HG03095 (cell line): ENCODE data around the gene DPH7.
"Not testable (repeated sequence)": the region's sequence is repeated elsewhere in the genome, so short reads cannot be mapped to it uniquely, and the experiment has no call there.

Experiments used
- ATAC-seq: cut with Tn5 transposase; IDR thresholded peaks from one replicate; pipeline ENCODE4 v1.9.1; 2021; ENCODE audit warnings: moderate library complexity; ENCODE audit not compliant: unreplicated experiment

Gene DPH7

DNA sequence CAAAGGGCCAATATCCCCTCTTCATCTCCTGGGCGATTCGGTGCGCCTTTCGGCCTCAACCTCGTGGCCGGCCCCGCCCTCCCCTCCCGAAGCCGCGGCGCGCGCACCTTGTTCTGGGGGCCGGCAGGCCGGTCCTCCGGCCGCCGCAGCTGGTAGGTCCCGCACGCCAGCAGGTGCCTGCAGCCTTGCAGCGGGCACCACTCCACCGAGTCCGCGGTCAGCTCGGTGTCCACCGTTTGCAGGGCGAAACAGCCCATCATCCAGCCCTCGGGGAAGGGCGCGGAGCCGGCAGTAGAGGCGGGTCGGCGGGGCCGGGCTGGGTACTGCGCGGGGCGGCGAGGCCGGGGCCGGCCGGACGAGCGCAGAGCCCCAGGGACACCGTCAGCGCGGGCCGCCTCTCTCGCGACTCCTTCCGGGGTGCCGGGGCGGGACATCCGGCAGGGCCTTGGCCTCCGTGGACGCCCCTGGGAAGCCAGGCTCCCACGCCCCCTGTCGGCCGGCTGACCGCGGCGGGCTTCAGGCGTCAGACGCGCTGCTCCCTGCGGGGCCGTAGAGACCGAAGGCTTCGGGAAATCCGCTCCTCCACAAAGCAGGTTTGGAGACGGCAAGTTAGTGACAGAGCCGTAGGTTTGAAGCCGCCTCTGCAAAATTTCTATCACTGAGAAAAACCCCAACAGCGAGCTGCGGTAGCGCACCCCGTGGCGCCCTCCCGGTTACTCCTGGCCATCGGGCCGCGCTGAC, at the start of gene DPH7:
Gene DPH7 (minus strand): TSS at position 408 of the 741 bp plus-strand sequence. CDS start 148 bp downstream, at position 260.
- ATAC-seq = peak; percentile 79

DNA sequence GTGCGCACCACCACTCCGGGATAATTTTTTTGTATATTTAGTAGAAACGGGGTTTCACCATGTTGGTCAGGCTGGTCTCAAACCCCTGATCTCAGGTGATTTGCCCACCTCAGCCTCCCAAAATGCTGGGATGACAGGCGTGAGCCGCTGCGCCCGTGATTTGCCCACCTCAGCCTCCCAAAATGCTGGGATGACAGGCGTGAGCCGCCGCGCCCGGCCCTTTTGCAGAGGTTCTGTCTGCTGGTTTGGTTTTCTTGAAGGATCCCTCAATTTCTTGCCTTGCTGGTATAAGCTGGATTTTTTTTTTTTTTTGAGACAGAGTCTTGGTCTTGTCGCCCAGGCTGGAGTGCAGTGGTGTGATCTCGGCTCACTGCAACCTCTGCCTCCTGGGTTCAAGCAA, 48.7 kb upstream of the DPH7 start:
- ATAC-seq = not testable (repeated sequence)

DNA sequence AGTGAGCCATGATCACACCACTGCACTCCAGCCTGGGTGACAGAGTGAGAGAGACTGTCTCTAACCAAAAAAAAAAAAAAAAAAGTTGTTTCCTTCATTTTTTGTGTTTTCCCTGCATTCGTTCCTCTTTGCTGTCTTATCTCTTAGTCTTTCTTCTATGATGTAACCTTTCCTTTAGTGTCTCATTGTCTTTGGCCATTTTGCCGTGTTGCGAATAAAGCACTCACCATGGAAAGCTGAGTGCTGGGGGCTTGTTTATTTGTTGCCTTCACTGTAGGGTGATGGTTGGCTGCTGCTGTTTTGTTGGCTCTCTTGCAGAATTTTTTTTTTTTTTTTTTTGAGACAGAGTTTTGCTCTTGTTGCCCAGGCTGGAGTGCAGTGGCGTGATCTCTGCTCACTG, 47.7 kb upstream of the DPH7 start:
- no peak for ATAC-seq

DNA sequence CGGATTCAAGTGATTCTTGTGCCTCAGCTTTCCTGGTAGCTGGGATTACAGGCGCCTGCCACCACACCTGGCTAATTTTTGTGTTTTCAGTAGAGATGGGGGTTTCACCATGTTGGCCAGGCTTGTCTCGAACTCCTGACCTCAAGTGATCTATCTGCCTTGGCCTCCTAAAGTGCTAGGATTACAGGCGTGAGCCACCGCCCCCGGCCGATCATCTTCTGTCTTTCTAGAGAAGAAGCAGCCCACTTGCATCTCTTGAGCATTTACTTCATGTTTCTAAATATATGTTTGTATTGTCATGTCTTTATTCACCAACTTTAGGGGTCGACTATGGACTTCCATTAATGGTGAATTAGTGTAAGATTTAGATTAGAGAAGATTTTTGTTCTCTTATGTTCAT, 43.5 kb upstream of the DPH7 start:
- not testable (repeated sequence) for ATAC-seq

DNA sequence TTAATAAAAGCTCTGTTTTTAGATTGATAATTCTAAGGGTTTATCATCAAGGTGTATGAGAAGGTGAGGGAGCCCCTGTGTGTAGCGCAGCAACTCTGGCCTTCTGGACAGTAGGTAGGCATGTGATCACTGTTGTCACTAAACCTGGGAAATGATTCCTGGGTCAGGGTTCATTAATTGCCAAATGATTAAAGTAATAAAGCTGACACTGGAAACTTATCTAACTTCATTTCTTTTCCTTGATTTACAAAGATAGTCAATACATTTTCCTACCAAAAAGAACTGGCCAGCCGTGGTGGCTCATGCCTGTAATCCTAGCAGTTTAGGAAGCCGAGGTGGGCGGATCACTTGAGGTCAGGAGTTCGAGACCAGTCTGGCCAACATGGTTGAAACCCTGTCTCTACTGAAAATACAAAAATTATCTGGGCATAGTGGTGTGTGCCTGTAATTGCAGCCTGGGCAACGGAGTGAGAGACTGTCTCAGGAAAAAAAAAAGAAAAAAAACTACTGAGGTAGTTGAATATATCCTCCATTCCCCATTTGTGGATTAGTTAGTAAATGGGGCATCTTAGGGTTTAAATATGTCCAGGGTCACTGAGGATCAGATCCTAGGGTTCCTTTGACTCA, 42.5 kb upstream of the DPH7 start:
- ATAC-seq = no peak

DNA sequence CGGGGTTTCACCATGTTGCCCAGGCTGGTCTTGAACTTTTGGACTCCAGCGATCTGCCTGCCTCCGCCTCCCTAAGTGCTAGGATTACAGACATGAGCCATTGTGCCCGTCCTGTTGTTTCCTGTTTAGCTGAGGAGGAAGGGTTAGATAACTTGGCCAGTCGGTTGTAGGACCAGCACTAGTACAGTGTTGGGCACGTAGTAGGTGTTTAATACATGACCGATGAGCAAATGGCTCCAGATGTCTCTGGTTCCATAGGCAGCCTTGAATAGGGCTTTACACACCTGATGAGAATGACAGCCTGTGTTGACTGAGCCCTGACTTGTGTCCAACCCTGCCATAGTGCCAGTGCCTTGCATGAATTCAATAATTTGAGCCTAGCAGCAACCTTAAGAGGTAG, 41.9 kb upstream of the DPH7 start:
- no peak for ATAC-seq

DNA sequence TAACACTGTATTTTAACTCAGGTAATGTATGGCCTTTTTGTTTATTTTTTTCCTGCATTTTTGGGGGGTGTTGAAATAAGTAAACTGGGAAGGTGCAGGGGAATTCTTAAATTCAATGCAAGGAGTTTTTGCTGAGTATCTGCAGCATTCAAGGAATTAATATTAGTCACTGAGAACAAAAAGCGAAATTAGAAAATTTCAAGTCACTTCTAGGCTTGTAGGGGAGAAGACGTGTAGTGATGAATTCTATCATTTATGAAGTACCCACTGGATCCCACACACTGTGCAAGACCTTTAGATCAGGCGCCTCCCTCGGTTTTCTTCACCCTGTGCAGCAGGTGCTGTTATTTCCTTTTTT, 41.3 kb upstream of the DPH7 start:
- ATAC-seq = no peak

DNA sequence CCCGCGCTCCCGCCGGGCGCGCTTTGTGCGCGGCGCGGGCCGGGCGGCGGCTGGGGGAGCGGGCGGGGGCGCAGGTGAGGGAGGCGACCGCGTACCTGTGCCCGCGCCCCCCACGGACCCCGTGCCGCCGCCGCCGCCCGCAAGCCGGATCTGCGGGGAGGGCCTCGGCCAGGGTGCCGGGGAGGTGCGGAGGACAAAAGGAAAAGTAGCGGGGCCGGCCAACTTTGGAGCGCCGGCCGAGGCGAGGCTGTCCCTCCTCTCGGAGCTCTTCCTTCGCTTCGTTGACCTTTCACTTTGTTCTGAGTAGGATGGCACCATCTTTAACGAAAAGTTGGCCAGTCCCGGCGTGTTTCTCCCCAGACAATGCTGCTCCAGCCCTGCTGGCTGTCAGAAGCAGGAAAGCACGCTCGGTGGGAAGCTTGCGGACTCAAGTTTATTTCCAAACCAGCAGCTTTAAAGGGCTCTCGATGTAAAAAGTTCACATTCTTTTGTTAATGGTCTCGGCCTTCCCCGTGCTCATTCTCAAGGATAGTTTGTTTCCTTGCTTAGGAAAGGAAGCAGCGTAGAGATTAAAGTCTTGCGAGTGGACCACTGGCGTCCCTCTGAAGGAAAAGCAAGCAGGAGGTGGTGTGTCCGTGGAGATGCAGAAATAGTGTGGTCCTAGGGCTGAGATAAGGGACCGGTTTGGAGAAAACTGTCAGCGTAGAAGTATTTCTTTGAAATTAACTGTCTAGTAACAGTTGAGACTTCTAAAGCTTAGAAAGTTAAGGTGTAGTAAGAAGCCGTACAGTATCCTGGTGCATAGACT, 40.7 kb upstream of the DPH7 start:
- ATAC-seq = peak; percentile 10

DNA sequence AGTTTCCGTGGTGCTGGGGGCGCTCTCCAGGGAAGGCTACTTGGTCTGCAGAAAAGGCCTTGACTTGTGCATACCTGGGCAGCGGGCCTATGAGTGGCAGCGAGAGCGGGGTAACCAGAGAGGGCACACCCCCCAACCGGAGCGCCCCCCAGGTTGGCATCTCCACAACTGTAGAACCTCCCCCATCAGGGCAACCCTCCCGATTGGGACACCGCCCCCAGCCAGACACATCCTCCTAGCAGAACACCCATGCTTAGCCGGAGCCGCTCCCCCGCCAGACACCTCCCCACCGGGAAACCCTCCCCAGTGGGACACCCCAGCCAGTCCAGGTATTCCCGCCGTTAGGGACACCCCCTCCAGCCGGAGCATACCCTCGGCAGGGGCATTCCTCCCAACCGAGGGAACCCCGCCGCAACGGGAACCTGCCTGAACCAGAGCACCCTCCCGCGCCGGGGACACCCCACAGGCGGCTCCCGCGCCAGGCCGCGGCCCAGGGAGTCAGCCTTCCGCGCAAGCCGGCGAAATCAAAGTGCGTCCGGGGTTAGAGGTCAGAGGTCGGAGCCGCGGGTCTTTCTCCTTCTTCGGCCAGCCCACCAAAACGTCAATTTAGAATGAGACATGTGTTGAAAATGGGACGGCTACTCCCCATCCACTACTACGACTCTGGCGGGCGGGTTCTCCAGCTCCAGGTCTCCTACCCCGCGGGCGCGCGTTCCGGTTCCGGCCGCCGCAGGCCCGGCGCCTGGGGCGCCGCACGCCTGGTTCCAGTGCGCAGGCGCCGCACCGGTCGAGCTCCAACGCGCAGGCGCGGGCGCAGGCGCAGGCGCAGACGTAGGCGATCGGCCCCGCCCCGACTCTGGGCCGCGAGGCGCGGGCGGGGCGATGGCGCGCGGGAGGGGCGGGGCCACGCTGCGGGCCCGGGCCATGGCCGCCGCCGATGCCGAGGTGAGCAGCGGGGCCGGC, 39.7 kb upstream of the DPH7 start, which contains the start of gene EHMT1:
Gene EHMT1 (plus strand): TSS at position 901 of the 963 bp plus-strand sequence. CDS start 24 bp downstream, at position 925.
- peak; percentile 46 for ATAC-seq

DNA sequence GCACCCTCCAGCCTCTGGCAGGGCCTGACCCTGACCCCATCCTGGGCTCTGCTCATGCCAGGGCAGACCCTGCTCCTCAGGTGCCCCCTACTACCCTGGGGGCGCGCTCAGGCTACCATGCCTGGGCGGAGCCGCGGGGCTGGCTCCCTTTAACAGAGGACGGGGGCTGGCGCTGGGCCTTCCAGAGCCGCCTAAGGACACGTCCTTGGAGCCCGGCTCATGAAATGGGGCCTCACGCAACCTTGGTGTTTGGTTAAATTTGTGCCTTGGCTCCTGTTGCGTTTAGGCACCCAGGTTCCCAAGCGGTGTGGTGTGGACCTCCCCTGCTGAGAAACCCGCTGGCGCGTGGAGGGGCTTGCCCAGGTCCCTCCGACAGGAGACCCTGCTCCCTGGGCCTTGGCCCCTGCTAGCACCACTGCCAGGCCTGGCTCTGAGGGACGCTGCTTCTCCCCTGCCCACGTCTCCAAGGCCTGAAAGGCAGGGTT, 36.7 kb upstream of the DPH7 start:
- ATAC-seq = no peak

DNA sequence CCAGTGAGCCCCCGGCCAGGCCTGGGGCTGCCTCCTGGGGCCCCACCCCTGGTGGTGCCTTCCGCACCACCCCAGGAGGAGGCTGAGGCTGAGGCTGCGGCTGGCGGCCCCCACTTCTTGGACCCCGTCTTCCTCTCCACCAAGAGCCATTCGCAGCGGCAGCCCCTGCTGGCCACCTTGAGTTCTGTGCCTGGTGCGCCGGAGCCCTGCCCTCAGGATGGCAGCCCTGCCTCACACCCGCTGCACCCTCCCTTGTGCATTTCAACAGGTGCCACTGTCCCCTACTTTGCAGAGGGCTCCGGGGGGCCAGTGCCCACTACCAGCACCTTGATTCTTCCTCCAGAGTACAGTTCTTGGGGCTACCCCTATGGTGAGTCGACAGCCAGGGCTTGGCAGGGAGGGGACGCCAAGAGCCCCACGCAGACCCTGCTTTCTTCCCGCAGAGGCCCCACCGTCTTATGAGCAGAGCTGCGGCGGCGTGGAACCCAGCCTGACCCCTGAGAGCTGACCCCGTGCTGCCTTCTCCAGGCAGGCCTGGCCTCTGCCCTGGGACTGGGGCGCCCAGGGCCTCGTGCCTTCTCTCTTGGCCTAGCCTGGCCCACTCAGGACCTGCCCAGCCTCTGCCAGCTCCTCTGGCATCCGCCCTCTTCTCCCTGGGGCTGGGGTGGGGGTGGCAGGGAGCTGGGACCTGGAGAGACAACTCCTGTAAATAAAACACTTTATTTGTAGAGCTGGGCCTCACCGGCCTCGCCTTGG, 36.1 kb upstream of the DPH7 start:
- no peak for ATAC-seq

DNA sequence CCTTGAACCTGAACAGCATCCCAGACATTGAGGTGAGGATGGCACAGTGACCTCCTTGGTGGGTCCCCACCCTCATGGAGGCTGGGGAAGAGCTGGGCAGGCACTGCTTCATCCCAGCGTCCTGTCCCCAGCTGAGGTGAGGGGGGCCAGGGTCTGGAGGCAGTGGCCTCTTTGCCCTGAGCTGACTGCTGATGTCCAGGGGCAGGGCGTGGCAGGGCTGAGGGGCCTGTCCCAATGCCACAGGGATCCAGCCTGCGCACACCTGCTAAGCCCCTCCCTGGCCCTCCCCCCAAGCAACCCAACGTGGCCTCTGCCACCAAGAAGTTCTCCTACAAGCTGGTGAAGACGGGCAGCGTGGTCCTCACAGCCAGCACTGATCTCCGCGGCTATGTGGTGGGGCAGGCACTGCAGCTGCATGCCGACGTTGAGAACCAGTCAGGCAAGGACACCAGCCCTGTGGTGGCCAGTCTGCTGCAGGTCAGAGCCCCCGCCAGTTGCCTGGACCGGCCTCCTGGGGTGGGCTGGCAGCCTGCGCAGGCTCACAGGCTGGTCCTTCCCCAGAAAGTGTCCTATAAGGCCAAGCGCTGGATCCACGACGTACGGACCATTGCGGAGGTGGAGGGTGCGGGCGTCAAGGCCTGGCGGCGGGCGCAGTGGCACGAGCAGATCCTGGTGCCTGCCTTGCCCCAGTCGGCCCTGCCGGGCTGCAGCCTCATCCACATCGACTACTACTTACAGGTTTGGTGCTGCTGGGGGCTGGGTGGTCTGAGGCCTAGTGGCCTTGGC, 35.2 kb upstream of the DPH7 start:
- no peak for ATAC-seq

DNA sequence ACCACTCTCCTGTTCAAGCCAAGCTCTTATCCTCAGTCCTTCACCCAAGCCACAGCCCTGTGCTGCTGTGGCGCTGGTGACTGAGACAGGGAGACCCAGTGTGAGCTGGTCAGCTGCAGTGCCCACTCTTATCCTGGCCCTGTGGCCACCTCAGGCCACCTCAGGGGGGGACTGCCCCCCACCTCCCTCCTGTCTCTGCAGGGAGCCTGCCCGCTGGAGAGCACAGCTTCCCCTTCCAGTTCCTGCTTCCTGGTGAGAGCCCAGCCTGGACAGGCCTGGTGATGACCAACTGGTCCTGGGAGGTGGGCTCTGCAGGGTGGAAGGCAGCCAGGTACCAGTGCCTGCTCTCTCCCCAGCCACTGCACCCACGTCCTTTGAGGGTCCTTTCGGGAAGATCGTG, 34.5 kb upstream of the DPH7 start:
- no peak for ATAC-seq

DNA sequence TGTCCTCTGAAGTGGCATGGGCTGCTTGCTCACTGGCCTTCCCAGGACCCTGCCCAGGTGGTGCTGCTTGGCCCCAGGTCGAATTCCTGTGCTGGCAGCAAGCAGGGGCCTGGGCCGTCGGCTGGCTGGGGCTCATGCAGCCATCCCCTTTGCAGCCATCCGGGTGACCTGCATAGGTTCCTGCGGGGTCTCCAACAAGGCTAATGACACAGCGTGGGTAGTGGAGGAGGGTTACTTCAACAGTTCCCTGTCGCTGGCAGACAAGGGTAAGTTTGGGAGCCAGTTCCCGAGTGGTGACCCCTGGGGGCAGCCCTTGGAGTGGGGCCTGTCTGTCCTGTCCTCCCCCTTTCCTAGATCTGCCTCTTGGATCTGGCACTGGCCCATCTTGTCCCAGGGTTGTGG, 34.0 kb upstream of the DPH7 start:
- no peak for ATAC-seq

DNA sequence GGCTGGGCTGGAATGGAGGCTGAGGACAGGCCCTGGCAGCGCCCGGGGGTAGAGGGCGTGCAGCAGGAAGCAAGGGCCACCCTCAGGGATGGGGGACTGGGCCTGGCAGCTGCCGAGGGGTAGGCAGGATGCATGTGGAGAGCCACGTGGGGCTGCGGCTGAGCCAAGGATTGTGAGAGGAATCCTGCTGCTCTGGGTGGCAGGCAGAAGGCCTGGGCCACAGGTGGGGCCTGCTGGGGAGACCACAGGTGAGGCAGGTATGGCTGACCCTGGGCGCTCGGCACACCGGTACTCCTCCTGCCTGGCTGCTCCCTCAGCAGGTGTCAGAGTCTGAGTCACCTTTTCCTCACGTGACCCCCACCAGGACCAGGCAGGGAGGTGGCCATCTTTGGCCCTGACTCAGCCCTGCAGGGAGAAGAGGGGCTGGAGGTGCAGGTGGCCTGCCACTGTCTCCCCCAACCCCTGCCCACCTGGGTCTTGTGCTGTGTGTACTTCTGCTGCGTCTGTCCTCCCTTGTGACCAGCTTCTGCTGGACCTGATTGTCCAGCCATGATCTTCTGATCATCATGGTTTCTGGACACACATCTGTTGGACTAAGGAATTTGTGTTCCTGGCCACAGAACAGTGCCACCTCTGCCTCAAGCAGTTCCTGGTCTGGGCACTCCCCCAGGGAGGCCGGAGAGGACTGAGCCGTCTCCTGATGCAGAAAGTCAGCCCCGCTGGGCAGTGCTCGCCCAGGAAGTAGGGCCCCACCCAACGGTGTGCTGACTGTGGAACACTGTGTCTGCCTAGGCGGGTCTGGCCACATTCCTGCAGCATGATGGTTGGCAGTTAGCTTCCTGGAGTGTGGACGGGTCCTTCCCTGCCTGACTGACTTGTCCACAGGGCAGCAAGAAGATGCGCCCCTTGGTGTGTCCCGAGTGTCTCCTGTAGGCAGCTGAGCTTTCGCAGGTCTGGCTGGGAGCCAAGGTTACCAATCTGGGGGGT, 33.2 kb upstream of the DPH7 start:
- ATAC-seq = no peak

DNA sequence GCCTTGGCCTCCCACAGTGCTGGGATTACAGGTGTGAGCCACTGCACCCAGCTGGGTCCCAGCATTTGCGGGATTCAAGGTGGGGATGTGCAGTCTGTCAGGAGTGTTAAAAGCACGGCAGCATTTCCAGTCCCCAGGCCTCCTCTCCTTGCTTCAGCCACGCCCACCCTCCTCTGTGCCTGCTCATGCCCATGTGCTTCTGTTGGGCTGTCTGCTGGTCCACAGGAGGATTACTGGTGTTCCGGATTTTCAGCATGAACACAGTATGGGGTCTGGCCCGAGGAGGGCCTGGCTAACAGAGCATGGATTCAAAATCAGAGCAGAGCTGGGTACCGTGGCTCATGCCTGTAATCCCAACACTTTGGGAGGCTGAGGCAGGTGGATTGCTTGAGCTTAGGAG, 32.2 kb upstream of the DPH7 start:
- no peak for ATAC-seq

DNA sequence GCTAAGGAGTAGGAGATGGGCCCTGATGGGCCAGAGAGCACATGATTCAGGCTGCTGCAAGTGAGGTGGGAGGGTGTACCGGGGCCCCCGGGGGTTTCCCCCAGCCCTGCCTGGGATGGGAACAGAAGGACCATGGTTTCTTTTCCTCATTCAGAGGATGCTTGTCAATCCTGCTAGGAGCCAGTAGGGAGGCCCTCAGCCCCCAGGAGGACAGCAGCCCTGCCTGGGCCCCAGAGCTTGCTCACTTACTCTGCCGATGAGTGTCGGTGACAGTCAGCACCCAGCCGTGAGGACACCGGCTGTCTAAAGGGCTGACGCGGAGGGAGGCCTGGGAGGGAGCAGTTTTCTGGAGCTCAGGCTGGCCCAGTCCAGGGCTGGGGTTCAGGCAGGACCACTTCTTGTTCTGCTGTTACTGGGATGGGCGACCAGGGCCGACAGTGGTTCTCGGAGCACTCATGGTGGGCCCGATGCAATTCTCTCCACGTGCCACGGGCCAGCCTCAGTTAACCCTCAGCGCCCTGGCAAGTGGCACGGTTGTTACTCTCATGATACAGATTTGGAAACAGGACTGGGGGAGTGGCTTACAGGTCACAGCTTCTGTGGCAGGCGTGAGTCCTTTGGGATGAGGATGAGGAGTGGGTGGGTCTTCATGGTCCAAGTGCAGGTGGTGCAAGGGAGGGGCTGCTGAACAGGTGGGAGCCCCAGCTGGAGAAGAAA, 28.6 kb upstream of the DPH7 start:
- ATAC-seq = no peak
